HG03520 (cell line): ENCODE data around the gene FOXP1.

Experiments
- ATAC-seq: cut with Tn5 transposase; IDR thresholded peaks from one replicate; pipeline ENCODE4 v1.9.1; 2021; ENCODE audit warnings: mild to moderate bottlenecking, moderate library complexity; ENCODE audit not compliant: unreplicated experiment

FOXP1 gene

GRCh38 chr3:71384837-71385716, 198.5 kb downstream of the FOXP1 start:
- no peak for ATAC-seq

- no peak for ATAC-seq
Observed at GRCh38 chr3:71384388-71384787, 199.1 kb downstream of the FOXP1 start.

- no peak for ATAC-seq
Observed at GRCh38 chr3:71380096-71380495, 203.4 kb downstream of the FOXP1 start.

- no peak for ATAC-seq
Observed at GRCh38 chr3:71378509-71378908, 205.0 kb downstream of the FOXP1 start.

GRCh38 chr3:71376911-71377310, 206.6 kb downstream of the FOXP1 start:
- ATAC-seq, result no peak

- ATAC-seq, result no peak
Observed at GRCh38 chr3:71376503-71376902, 207.0 kb downstream of the FOXP1 start.

- no peak for ATAC-seq
Observed at GRCh38 chr3:71374582-71374981, 208.9 kb downstream of the FOXP1 start.

- no peak for ATAC-seq
Observed at GRCh38 chr3:71372911-71373637, 210.5 kb downstream of the FOXP1 start.

- no peak for ATAC-seq
Observed at GRCh38 chr3:71372241-71372768, 211.2 kb downstream of the FOXP1 start.

GRCh38 chr3:71371282-71371681, 212.2 kb downstream of the FOXP1 start:
- no peak for ATAC-seq

GRCh38 chr3:71370467-71370866, 213.1 kb downstream of the FOXP1 start:
- ATAC-seq, result no peak

- no peak for ATAC-seq
Observed at GRCh38 chr3:71369701-71370391, 213.7 kb downstream of the FOXP1 start.

- ATAC-seq, result no peak
Observed at GRCh38 chr3:71366988-71367604, 216.4 kb downstream of the FOXP1 start.

GRCh38 chr3:71361334-71361890, 222.1 kb downstream of the FOXP1 start:
- ATAC-seq, result no peak

GRCh38 chr3:71360764-71361163, 222.8 kb downstream of the FOXP1 start:
- ATAC-seq, result peak; percentile 82

GRCh38 chr3:71360180-71360579, 223.3 kb downstream of the FOXP1 start:
- no peak for ATAC-seq

GRCh38 chr3:71358243-71358642, 225.3 kb downstream of the FOXP1 start:
- ATAC-seq, result no peak

GRCh38 chr3:71356265-71356664, 227.3 kb downstream of the FOXP1 start:
- ATAC-seq, result no peak

GRCh38 chr3:71355862-71356261, 227.7 kb downstream of the FOXP1 start:
- ATAC-seq, result no peak

- ATAC-seq, result no peak
Observed at GRCh38 chr3:71355037-71355436, 228.5 kb downstream of the FOXP1 start.
